GM12872 (cell line): Measurements from ENCODE around the gene APOBEC3F.

Experiments used
- TF ChIP-seq, protein P1 (sequence below): IDR thresholded peaks from 3 replicates; pipeline ENCODE4 v1.5.1; 2011; ENCODE audit warnings: low read depth, mild to moderate bottlenecking, low read length, moderate library complexity; ENCODE audit not compliant: insufficient read depth

Gene APOBEC3F

DNA sequence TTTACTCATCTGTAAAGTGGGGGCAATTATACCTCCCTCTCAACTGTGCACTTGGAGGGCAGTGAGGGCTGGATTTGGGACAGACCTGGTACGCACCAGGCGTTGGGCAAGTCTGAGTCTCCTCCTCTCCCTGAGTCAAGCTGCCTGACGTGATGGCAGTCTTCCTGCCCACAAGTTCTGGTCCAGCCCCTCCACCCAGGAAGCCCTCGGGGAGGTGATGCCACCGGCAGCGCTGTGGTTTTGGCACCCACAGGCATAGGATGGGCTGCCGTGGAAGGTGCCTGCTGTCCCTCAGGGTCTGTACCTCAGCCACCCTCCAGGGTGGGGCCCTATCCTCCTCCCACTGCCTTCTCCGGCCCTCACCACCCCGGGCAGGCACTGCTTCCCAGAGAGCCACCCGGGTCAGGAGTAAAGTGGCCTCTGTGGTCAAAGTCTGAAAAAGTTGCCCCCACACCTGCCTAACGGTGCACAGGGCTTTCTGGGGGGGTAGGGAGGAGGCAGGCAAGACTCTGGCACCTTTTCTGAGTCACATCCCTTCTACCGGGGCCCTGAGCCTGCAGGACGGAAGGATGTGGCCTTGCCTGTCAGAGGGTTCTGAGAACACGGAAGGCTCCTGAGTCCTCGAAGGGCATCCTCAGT is 49.9 kb downstream of the APOBEC3F start:
- TF ChIP-seq, protein P1, sequence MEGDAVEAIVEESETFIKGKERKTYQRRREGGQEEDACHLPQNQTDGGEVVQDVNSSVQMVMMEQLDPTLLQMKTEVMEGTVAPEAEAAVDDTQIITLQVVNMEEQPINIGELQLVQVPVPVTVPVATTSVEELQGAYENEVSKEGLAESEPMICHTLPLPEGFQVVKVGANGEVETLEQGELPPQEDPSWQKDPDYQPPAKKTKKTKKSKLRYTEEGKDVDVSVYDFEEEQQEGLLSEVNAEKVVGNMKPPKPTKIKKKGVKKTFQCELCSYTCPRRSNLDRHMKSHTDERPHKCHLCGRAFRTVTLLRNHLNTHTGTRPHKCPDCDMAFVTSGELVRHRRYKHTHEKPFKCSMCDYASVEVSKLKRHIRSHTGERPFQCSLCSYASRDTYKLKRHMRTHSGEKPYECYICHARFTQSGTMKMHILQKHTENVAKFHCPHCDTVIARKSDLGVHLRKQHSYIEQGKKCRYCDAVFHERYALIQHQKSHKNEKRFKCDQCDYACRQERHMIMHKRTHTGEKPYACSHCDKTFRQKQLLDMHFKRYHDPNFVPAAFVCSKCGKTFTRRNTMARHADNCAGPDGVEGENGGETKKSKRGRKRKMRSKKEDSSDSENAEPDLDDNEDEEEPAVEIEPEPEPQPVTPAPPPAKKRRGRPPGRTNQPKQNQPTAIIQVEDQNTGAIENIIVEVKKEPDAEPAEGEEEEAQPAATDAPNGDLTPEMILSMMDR: no peak

GRCh38 chr22:39091126-39092081 is 50.7 kb downstream of the APOBEC3F start:
- TF ChIP-seq, protein P1: no peak

- TF ChIP-seq, protein P1: no peak
Observed at GRCh38 chr22:39092111-39092862, 51.6 kb downstream of the APOBEC3F start.

GRCh38 chr22:39094717-39095389 is 54.2 kb downstream of the APOBEC3F start:
- TF ChIP-seq, protein P1: no peak

- TF ChIP-seq, protein P1: no peak
Observed at GRCh38 chr22:39095971-39096370, 55.3 kb downstream of the APOBEC3F start.

- TF ChIP-seq, protein P1: no peak
Observed at GRCh38 chr22:39097098-39098020, 56.7 kb downstream of the APOBEC3F start, which contains the start of gene APOBEC3H. TSS of gene APOBEC3H (plus strand) at chr22:39097244. CDS start at chr22:39100279, 3,035 bp downstream.
